ENCODE results near the gene SHTN1. TPM values are rescaled to one million over a fixed set of nuclear protein-coding genes. Genes with fewer than 3 reads are reported as not detected.
A peak's percentile ranks its signal among the peaks of the same experiment; 100 is the strongest.

Gene SHTN1
- total RNA-seq, 1 donor from 2014 or later = 106 TPM

DNA sequence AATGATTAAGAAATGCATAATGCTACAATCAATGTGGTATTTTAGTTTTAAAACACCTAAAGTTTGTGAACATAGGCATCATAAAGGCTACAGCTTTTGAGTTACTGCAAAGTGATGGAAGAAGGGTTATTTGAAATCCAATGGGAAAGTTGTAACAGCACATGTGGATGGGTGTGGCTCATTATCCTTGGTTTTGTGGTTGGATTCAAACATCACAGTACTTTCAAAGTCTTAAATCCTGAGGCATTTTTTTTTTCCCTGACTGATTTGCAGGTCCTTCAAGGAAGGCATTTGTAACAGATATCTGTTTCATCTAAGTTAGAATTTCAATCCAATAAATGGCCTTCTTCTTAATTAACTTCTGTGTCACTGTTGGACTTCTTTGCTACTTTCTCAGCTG, 9.8 kb upstream of the SHTN1 start:
- TF ChIP-seq, protein P1, sequence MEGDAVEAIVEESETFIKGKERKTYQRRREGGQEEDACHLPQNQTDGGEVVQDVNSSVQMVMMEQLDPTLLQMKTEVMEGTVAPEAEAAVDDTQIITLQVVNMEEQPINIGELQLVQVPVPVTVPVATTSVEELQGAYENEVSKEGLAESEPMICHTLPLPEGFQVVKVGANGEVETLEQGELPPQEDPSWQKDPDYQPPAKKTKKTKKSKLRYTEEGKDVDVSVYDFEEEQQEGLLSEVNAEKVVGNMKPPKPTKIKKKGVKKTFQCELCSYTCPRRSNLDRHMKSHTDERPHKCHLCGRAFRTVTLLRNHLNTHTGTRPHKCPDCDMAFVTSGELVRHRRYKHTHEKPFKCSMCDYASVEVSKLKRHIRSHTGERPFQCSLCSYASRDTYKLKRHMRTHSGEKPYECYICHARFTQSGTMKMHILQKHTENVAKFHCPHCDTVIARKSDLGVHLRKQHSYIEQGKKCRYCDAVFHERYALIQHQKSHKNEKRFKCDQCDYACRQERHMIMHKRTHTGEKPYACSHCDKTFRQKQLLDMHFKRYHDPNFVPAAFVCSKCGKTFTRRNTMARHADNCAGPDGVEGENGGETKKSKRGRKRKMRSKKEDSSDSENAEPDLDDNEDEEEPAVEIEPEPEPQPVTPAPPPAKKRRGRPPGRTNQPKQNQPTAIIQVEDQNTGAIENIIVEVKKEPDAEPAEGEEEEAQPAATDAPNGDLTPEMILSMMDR (IDR thresholded peaks at IDR 0.05; ENCODE audit: unreplicated experiment) = no peak
- no peak overlapping the region for H3K27ac Mint-ChIP-seq (ENCODE audit: unreplicated experiment)
- H3K36me3 Mint-ChIP-seq (ENCODE audit: low read depth, unreplicated experiment) = no peaks in the 10 kb centered on the region
- no peaks in the 10 kb centered on the region for H3K4me1 Mint-ChIP-seq (ENCODE audit: unreplicated experiment)
- H3K4me3 Mint-ChIP-seq (ENCODE audit: unreplicated experiment) = no peak overlapping the region
- no peak for DNase-seq (ENCODE audit: low spot score)
- no peaks in the 10 kb centered on the region for H3K27me3 Mint-ChIP-seq (ENCODE audit: unreplicated experiment)
- no peaks in the 10 kb centered on the region for H3K9me3 Mint-ChIP-seq (ENCODE audit: unreplicated experiment)

DNA sequence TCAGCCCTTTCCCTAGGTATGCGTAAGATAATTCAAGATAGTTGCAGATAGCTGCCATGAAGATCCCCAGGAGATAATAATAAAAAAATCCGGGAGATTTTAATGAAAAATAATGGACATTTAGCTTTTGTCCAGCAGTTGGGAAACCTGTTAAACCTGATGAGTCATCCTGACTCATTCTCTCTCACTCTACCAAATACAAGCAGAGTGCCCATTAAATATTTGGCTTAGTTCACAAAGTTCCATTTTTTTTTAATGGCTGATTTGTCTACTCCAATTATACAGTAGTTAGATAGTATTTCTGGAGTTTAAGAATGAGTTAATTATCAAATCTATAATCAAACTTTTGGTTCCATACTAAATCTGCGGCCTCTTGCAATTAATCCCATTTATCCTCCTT, 2.1 kb upstream of the SHTN1 start:
- Mint-ChIP-seq H3K9me3 (ENCODE audit: unreplicated experiment) (no peaks in the 10 kb centered on the region), H3K4me1 (ENCODE audit: unreplicated experiment) (peaks cover 29% of the 10 kb centered on the region), H3K36me3 (ENCODE audit: low read depth, unreplicated experiment) (peaks cover 3% of the 10 kb centered on the region), H3K27ac (ENCODE audit: unreplicated experiment) (no peak overlapping the region), H3K4me3 (ENCODE audit: unreplicated experiment) (no peak overlapping the region), H3K27me3 (ENCODE audit: unreplicated experiment) (peaks cover 5% of the 10 kb centered on the region)
- TF ChIP-seq, protein P1 (IDR thresholded peaks at IDR 0.05; ENCODE audit: unreplicated experiment) = no peak
- DNase-seq (ENCODE audit: low spot score) = no peak

GRCh38 chr10:117005527-117006055, 604 bp upstream of the SHTN1 start:
- Mint-ChIP-seq H3K36me3 (ENCODE audit: low read depth, unreplicated experiment) (peaks cover 3% of the 10 kb centered on the region), H3K4me1 (ENCODE audit: unreplicated experiment) (peaks cover 39% of the 10 kb centered on the region), H3K9me3 (ENCODE audit: unreplicated experiment) (no peaks in the 10 kb centered on the region), H3K27ac (ENCODE audit: unreplicated experiment) (peak overlapping the region; percentile 59), H3K27me3 (ENCODE audit: unreplicated experiment) (peaks cover 5% of the 10 kb centered on the region), H3K4me3 (ENCODE audit: unreplicated experiment) (peak overlapping the region; percentile 92)
- DNase-seq (ENCODE audit: low spot score) = peak; percentile 30
- TF ChIP-seq, protein P1 (IDR thresholded peaks at IDR 0.05; ENCODE audit: unreplicated experiment) = no peak

- Mint-ChIP-seq H3K9me3 (ENCODE audit: unreplicated experiment) (no peaks in the 10 kb centered on the region), H3K36me3 (ENCODE audit: low read depth, unreplicated experiment) (peaks cover 3% of the 10 kb centered on the region), H3K4me1 (ENCODE audit: unreplicated experiment) (peaks cover 41% of the 10 kb centered on the region), H3K27ac (ENCODE audit: unreplicated experiment) (peak overlapping the region; percentile 66), H3K27me3 (ENCODE audit: unreplicated experiment) (peaks cover 5% of the 10 kb centered on the region), H3K4me3 (ENCODE audit: unreplicated experiment) (peak overlapping the region; percentile 96)
- peak; percentile 43 for DNase-seq (ENCODE audit: low spot score)
- TF ChIP-seq, protein P1 (IDR thresholded peaks at IDR 0.05; ENCODE audit: unreplicated experiment) = no peak
Measured at GRCh38 chr10:117004227-117005025, 561 bp downstream of the SHTN1 start.

- peaks cover 5% of the 10 kb centered on the region for H3K27me3 Mint-ChIP-seq (ENCODE audit: unreplicated experiment)
- peaks cover 41% of the 10 kb centered on the region for H3K4me1 Mint-ChIP-seq (ENCODE audit: unreplicated experiment)
- H3K36me3 Mint-ChIP-seq (ENCODE audit: low read depth, unreplicated experiment) = peaks cover 3% of the 10 kb centered on the region
- DNase-seq (ENCODE audit: low spot score) = no peak
- H3K4me3 Mint-ChIP-seq (ENCODE audit: unreplicated experiment) = peak overlapping the region; percentile 94
- no peak overlapping the region for H3K27ac Mint-ChIP-seq (ENCODE audit: unreplicated experiment)
- TF ChIP-seq, protein P1 (IDR thresholded peaks at IDR 0.05; ENCODE audit: unreplicated experiment) = no peak
- H3K9me3 Mint-ChIP-seq (ENCODE audit: unreplicated experiment) = no peaks in the 10 kb centered on the region
Measured at GRCh38 chr10:117003336-117003735, 1.7 kb downstream of the SHTN1 start.
